ENCODE data around the gene PDXK.

PDXK gene

GRCh38 chr21:43726686-43727518 lies 8.0 kb downstream of the PDXK start:
- DNase-seq = no peak

GRCh38 chr21:43727519-43728153 lies 8.7 kb downstream of the PDXK start:
- no peak for DNase-seq

GRCh38 chr21:43728154-43728466 lies 9.2 kb downstream of the PDXK start:
- no peak for DNase-seq

- DNase-seq = peak; percentile 69
Measured at GRCh38 chr21:43728467-43729390, 9.8 kb downstream of the PDXK start.

GRCh38 chr21:43731476-43731875 lies 12.5 kb downstream of the PDXK start:
- DNase-seq = no peak

GRCh38 chr21:43731891-43732711 lies 13.2 kb downstream of the PDXK start:
- peak; percentile 92 for DNase-seq

GRCh38 chr21:43733060-43733459 lies 14.1 kb downstream of the PDXK start:
- no peak for DNase-seq

GRCh38 chr21:43733529-43734071 lies 14.7 kb downstream of the PDXK start:
- peak; percentile 52 for DNase-seq

- DNase-seq = no peak
Measured at GRCh38 chr21:43734131-43734927, 15.4 kb downstream of the PDXK start.

- DNase-seq = no peak
Measured at GRCh38 chr21:43734928-43735229, 15.9 kb downstream of the PDXK start.

GRCh38 chr21:43735236-43736091 lies 16.5 kb downstream of the PDXK start:
- DNase-seq = no peak

- no peak for DNase-seq
Measured at GRCh38 chr21:43736224-43736883, 17.4 kb downstream of the PDXK start.

- DNase-seq = no peak
Measured at GRCh38 chr21:43737158-43737950, 18.4 kb downstream of the PDXK start.

GRCh38 chr21:43739621-43740435 lies 20.9 kb downstream of the PDXK start:
- DNase-seq = no peak

- DNase-seq = no peak
Measured at GRCh38 chr21:43740497-43741156, 21.7 kb downstream of the PDXK start.

- DNase-seq = no peak
Measured at GRCh38 chr21:43741423-43742096, 22.6 kb downstream of the PDXK start.

- no peak for DNase-seq
Measured at GRCh38 chr21:43743947-43744346, 25.0 kb downstream of the PDXK start.
